Measurements from ENCODE around the gene ACSF3.
A peak's percentile ranks its signal among the peaks of the same experiment; 100 is the strongest.

Gene ACSF3

GRCh38 chr16:89202422-89203215 is 109.0 kb downstream of the ACSF3 start:
- TF ChIP-seq, protein P1, sequence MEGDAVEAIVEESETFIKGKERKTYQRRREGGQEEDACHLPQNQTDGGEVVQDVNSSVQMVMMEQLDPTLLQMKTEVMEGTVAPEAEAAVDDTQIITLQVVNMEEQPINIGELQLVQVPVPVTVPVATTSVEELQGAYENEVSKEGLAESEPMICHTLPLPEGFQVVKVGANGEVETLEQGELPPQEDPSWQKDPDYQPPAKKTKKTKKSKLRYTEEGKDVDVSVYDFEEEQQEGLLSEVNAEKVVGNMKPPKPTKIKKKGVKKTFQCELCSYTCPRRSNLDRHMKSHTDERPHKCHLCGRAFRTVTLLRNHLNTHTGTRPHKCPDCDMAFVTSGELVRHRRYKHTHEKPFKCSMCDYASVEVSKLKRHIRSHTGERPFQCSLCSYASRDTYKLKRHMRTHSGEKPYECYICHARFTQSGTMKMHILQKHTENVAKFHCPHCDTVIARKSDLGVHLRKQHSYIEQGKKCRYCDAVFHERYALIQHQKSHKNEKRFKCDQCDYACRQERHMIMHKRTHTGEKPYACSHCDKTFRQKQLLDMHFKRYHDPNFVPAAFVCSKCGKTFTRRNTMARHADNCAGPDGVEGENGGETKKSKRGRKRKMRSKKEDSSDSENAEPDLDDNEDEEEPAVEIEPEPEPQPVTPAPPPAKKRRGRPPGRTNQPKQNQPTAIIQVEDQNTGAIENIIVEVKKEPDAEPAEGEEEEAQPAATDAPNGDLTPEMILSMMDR (IDR thresholded peaks at IDR 0.05; ENCODE audit: control insufficient read depth, extremely low read depth, insufficient read depth), result no peak
- no peak for DNase-seq (ENCODE audit: low read depth)
- H3K4me3 ChIP-seq (ENCODE audit: low read depth, low read length), result peak overlapping the region; percentile 61
